GM18517 (cell line): ENCODE data around the gene TPM2.

Experiments
- ATAC-seq: cut with Tn5 transposase; IDR thresholded peaks from one replicate; pipeline ENCODE4 v1.9.1; 2021; ENCODE audit warnings: mild to moderate bottlenecking, moderate library complexity; ENCODE audit not compliant: unreplicated experiment

The TPM2 gene

DNA sequence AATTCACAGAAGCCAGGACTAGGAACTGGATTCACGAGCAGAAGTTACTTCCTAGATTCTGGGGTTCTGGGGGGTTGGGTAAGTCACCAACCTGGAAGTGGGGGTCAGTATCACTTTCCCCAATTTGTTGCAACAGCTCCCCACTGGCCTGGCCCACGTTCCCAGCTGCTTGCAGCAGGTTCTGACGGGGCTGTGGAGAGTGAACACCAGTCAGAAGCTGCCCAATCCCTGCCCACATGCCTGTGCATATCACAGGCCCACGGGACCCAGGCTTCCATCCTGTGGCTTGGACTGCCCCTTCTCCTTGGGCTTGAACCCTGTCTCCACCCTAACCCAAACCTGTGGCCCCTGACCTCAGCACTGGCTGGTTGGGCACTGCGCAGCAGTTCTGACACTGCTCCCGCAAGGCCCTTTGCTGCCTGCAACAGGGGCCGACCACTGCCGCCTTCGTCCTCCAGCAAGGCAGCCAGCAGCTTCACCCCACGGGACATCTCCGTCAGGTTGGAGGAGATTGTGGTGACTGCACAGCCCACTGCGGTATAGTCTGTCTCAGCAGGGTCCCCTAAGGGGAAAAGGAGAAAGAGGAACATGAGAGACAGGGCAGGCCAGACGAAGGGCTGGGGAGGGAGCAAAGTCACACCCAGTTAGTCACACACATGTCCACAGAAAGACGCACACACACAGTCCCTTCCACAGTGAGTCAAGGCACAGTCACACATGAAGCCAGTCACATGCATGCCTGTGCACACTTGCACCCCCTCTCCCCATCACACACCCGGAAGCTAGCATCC lies 29.2 kb upstream of the TPM2 start:
- ATAC-seq = no peak

DNA sequence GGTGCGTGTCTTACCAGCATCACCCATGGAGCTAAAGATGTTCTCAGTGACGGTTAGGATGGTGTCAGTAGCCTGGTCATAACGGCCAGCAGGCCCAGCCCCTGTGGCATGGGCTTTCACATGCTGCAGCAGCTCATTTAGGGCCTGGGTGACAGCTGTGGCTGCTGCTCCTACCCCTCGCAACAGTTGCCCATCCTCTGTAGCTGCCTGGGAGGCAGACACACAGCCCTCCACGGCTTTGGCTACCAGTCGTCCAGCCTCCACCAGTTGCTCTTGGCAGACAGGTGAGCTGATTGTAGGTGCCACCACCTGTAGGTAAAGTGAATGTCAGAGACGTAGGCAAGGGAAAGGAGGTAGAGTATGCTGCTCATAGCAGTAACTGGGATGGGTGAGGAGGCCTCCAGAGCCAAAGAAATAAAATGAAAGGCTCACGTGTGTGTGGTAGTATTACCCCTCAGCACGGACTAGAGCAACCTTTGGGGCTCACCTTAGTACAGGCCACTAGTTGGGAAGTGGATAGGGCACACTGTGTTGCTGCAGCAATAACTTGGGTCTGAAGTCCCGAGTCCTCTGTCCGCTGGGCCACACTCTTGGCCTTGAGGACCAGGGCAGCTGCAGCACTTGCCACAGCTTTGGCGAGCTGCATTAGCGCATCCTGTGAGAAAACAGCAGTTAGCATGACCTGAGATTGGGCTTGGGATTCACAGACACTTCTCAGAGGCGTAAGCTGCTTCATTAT lies 27.6 kb upstream of the TPM2 start:
- no peak for ATAC-seq

DNA sequence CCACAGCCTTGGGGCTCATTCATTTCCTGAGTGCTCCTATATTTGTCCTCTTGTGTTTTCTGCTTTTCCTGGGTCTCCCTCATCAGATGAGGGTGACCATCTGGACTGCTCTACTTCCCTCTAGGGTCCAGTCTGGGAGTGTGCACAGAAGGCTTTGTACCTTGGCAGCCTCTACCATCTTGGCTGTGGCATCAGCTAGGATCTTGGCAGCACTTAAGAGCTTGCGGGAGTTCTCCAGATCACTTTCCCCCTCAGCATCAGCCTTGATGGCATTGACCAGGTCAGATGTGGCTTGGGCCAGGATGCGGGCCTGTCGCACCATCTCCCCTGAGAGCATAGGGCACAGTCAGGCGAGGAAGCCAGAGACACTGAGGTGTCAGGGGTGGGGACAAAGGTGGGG lies 26.5 kb upstream of the TPM2 start:
- ATAC-seq = no peak

DNA sequence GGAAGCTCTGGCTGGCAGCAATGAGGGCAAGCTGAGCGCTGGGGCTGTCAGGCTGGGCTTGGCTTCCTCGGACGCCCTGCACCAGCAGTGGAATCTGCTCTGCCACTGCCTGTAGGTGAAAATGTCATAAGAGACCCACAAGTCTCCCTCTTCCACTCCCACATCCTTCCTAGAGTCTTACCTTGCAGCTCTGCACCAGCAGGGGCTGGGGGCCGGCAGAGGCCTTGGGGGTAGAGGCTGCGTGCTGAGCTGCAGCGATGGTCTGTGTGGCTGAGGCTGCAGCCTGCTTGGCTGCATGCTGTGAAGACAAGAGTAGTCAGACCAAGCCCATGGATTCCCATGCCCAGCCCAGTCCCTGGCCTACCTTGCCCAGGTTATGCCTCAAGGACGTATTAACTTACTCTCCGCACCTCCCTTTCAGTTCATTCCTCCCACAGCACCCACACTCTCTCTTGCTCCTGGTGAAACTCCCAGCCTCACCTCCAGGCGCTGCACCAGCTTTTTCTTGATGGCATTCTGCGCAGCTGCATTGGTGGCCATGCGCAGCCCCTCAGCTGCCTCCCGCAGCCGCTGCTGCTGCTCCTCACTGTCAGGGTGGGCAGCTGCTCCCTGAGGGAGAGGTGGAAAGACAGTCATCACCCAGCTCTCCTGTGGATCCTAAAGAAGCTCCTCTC lies 25.0 kb upstream of the TPM2 start:
- ATAC-seq = no peak

DNA sequence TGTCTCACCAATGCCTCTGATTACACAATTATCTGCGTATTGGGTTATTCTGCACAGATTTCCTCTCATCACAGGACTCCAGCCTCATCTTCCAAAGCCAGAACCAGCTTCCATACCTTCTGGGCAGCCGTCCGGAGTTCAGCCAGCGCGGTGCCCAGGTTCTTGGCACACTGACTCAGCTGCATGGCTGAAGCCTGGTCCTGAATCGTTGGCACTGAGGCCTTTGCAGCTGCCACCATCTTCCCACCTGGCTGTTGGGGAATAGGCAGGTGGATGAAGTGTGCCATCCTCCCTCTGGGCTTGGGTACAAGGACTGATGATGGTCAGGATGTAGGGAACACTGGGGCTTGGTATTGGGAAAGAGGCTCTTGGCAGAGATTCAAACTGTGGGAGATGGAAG lies 24.4 kb upstream of the TPM2 start:
- ATAC-seq = no peak

DNA sequence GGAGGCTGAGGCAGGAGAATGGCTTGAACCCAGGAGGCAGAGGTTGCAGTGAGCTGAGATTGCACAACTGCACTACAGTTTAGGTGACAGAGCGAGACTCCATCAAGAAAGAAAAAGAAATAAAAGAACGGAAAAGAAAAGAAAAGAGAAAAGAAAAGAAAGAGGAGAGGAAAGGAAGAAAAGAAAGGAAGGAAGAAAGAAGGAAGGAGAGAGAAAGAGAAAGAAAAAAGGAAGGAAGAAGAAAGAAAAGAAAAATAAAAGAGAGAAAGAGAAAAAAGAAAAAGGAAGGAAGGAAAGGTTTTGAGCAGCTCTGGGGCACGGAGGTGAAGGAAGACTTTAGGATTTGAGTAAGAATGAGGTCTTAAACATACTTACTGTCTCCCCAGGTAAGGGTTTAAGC lies 23.9 kb upstream of the TPM2 start:
- ATAC-seq = no peak

DNA sequence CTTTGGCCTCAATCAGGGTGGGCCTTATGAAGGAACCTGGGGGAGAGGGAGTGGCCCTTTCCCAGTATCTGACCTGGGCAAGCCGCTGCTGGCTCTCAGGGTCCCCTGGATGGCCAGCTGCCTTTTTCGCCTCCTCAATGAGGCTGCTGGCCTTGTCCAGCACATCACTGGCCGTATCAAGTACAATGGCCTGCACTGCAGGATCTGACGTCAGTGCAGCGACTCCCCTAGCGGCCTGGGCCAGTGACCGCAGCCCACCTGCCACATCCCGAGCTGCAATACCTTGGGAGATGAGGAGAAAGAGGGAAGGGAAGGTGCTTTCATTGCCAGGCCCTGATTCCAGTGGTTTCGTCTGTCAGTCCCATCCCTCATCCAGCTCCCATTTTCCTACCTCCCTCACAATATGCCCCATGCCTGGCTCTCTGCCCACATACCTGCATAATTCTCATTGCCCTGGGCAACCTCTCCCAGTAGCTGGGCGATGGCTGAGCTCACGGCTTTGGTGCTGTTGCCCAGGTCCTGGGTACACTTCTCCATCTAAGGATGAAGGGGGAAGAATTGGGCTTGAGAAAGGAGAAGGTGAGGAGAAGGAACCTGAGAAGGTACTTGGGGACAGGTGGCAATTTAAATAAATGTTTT lies 23.2 kb upstream of the TPM2 start:
- ATAC-seq = no peak

DNA sequence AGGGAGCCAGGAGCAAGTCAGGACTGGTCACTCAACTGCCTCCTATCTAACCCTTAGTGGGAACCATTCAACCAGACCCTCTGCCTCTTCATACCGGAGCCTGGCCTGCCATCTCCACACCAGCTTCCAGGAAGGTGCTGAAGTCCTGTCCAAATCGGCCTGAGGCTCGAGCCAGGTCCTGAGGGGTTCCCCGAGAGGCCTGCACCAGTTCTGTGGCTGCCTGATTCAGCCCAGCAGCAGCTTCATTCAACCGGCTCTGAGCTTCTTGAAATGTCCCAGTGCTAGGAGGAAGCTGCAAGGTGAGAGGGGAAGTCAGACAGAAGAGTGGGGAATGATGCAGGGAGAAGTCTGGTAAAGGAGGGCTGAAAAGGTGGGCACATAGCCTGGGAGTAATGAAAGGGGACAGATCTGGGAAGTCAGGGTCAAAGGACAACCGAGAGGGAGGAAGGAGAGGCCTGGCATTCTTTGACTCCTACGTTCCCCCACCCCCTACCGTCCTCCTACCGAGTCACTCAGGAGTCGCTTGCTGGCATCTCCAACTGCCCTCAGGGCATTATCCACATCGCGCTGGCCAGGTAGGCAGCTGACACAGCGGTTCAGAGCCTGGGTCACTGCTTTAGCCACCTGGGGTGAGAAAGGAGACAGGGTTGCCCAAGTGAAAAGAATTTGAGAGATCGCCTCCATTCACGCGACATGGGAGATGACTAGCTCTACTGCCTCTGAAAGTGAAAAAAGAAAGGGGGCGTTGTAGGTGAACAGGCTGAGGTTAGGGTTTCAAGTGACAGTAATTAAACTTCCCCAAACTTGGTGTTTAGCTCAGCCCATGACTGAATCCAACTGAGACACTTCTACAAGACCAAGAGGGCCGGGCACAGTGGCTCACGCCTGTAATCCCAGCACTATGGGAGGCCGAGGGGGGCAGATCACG lies 22.0 kb upstream of the TPM2 start:
- ATAC-seq = no peak

DNA sequence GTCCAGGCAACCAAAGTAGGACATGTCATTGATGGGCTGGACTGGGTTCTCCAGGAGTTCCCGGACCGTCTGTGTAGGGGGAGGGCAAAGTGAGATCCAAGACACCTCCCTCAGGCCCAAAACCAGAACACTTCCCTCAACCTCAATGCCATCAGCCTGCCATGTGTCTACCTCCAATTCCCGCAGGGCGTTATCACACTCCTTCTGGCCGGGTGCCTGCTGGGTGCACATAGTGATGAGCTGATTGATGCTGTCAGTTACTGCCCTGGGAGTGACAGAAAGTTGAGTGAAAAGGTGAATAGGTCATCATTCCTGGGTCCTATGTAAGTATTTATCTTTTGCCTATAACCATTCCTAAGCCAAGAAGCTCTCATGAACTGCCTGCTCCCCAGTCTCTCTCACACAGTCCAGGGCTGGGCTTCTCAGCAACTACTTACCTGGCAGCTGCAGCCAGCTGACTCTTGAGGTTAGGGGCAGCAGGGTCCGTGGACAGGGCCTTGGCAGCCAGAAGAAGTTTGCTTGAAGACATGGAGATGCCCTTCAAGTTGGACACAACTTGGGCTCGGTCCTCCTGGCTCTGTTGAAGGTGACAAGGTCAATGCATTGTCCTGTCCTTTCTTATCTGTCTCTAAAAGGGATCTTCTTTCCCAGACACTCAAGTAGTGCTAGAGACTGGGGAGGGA lies 21.2 kb upstream of the TPM2 start:
- no peak for ATAC-seq

DNA sequence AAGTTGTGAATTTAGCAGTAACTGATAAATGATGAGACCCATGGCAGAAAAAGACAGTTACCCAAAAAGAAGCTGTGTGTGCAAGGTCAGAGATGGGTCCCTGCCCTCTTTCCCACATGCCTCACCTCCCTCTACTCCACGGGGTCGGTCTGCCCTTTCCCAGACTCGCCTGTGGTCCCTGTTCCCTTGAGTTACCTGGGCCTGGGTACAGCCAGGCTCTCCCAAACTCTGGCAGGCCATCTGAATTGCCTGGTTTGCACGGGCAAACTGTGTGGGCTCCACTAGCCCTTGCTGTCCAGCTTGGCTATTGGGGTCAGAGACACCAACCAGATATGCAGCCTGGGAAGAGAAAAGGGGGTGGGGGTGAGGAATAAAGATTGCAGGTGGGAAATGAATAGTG lies 18.4 kb upstream of the TPM2 start:
- no peak for ATAC-seq

DNA sequence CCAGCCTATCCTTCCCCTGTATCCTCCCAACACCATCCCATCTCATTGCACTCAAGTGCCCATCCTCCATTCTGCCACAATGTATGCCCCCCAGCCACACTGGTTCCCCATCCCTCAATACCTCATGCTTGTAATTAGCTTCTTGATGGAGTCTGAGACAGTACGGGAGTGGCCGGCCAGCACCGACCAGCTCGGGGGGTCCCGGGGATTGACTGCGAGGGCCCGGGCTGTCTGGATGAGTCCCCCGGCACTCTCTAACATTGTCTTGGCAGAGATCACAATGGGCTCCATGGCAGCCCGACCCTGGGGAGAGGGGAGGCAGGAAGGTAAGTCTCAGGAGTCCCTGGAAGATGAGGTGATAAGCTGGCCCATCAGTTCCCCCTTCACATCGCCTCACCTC lies 17.2 kb upstream of the TPM2 start:
- ATAC-seq = no peak

DNA sequence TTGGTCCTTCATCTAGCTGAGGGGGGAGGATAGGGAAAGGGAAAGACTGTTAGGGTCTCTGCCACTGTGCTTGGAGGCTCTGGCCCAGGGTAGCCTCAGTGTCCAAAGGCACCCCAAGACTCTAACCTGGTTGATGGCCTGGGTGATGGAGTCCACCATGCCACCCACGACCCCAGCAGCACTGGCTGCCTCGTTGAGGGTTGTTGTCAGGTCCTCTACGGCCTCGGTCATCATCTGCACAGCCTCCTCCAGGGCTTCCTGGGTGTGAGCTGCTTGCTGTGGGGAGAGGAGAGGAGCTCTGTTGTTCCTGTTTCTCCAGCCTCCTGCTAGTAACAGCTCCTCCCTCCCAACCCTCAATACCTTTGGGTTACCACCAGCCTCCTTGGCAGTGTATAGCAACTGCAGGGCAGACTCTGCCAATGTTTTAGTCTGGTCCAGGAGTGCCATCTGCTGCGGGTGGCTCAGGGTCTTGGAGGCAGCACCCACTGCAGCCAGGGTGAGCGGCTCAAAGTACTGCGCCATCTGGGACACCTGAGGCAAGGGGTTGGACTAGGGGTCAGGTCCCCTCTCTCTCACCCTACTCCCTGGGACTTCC lies 16.2 kb upstream of the TPM2 start:
- no peak for ATAC-seq

DNA sequence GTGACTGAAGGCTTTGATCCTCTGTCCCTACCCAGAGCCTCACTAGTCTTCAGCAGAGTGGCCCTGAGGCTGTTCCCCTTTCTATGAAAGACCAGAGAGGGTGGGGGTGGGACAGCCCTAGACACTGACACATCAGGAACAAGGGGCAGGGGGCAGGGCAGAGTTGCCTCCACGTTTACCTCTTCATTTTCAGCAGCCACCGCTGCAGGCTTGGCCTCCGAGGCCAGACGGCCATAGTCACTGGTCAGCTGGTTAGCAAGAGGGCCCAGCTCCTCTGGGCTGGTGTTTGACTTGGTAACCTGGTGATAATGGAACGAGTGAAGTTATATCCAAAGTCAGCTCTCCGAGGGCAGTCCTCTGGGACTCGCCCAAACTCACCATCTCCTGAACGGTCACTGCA lies 15.6 kb upstream of the TPM2 start:
- no peak for ATAC-seq

DNA sequence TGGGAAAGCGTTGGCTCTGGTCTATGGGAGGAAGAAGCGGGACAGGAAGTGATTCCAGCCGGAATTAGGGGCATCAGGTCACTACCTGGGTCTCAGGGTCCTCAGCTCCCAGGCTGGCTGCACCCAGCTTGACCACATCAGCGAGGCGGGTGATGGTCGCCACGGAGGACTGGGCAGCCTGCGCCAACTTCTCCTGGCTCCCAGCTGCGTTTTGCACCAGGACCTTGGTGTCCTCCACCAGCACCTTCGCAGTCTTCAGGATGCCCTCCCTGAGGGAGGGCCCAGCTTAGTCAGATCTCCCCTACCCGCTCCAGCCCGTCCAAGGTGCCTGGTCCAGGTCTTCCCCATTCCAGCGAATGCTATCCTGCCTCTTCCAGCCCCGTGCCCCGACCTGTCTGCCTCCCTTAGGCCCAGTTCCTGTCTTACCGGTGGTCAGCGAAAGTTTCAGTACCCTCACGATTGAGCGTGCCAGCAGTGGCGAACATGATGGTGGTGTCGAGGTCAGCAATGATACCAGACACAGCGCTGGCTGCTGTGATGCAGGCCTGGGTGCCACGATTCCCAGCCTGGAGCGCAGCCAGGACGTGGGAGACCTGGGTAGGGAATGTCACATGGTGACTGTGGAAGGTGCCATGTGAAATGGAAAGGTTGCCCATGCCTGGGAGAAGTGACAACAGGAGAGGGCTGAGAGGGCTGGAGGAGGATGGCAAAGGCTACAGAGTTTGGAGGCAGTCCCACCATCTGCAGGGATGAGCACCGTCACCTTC lies 14.4 kb upstream of the TPM2 start:
- no peak for ATAC-seq

DNA sequence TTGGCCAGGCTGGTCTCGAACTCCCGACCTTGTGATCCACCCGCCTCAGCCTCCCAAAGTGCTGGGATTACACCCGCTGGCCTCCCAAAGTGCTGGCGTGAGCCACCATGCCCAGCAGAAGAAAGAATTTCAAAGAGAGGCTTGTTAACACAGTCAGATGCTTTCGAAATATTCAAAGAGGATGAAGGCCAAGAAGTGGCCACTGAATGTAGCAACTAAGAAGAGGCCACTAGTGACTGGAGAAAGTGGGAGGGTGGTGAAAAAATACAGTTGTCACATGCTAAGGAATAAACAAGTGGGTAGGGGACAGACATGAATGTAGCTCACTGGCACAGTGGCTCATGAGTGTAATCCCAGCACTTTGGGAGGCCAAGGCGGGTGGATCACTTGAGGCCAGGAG lies 13.0 kb upstream of the TPM2 start:
- no peak for ATAC-seq

DNA sequence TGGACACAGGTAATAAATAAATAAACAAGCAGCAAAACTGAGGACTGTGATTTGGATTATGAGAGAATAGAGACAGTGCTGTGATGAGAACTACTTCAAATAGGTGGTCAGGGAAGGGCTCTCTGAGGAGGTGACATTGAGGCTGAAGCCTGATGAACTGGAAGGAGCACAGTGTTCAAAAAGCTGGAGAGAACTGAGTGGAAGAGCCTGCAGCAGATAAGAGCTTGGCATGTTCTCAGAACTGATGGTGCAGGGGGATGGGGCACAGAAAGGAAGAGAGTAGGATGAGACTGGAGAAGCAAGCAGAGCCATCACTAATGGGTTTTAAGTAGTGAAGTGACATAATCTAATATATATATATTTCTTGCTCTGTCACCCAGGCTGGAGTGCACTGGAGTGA lies 11.2 kb upstream of the TPM2 start:
- ATAC-seq = no peak

DNA sequence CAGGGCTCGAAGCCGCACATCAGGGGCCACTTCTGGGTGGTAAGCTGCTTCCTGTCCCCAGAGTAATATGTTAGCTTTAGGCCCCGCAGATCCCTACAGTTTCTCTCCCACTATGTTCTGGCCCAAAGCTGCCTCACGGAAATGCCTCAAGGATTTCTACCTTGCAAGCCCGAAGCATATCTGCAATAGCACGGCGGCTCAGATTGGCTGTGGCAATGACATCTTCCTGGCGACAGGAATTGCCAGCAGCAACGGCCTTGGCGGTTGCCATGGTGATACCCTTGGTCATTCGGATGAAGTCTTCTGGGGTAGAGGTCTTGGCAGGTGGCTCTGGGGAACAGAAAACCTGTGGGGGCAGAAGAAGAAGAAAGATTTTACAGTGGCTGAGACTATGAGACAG lies 10.3 kb upstream of the TPM2 start:
- ATAC-seq = no peak

DNA sequence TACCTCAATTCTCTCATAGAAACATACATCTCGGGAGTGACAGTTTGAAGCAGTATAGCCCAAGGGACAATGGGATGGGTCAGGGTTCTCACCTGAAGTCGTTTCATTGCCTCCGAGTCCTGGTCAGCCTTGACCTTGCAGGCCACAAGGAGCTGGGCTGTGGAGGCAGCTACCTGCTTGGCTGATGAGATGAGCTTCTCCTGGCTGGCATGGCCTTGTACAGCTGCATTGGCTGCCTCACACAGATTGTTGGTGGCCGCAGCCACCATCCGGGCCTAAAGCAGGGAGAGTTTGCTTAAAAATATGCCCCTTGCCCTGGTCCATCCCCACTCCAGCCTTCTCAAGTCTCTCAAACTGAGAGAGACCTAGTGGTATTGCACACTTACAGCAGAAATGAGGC lies 8.5 kb upstream of the TPM2 start:
- ATAC-seq = no peak

DNA sequence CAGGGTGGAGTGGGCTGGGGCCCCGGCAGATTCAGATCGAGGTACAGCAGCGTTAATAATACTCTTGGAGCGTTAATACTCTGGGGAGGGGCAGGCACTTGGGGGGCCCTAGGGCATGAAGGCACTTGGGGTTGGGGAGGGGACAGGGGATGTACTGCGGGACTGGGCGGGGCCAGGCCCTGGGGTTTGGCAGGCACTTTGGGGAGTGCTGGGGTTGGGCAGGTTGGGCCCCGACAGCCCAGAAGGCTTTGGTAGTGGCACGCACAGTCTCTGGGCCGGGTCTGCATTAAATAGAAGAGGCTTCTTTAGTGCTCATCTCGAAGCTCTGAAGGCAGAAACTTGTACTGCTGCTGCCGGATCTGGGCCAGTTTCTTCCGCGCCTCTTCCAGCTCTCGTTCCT lies 7.8 kb upstream of the TPM2 start:
- no peak for ATAC-seq
